HG03097 (cell line): Measurements from ENCODE around the gene KCNE1.
"Not testable (repeated sequence)": the region's sequence is repeated elsewhere in the genome, so short reads cannot be mapped to it uniquely, and the experiment has no call there.

Experiments used
- ATAC-seq: cut with Tn5 transposase; IDR thresholded peaks from one replicate; pipeline ENCODE4 v1.9.1; 2021; ENCODE audit not compliant: unreplicated experiment, low FRiP score

The KCNE1 gene

DNA sequence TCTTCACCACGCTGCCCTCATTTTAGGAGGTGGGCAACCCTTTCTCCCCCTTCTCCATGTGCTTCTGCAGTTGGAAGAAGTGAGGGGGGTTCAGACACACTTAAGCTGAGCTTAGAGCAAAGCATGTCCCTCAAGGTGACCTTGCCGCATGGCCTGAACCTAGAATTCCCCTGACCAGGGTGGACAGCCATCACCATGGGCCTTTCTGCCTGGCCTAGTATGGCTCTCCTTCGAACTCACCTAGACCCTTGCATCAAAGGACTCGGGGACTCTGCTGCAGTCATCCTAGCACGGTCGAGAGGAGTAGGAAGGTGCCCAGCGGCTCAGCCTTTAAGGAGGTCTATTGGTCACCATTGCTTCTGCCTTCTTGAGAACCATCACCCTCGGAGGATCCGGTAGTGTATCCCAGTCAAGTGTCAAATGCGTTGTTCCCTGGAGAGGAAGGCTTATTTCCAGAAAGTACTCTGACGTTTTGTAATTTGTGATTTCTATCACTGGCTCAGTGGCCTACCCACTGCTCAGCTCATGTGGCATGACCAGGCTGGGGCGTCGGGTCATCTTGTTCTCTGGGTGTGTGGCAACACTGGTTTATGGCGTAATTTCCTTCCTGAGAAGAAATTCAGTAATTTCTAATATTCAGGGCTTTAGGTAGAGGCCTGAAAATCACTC lies at the start of gene KCNE1:
Gene KCNE1, minus strand, starts transcription at position 424 of the 669 bp plus-strand sequence. CDS start 62,576 bp downstream, outside the sequence.
- ATAC-seq, result no peak

GRCh38 chr21:34561806-34562205 lies 49.8 kb upstream of the KCNE1 start:
- ATAC-seq, result no peak

DNA sequence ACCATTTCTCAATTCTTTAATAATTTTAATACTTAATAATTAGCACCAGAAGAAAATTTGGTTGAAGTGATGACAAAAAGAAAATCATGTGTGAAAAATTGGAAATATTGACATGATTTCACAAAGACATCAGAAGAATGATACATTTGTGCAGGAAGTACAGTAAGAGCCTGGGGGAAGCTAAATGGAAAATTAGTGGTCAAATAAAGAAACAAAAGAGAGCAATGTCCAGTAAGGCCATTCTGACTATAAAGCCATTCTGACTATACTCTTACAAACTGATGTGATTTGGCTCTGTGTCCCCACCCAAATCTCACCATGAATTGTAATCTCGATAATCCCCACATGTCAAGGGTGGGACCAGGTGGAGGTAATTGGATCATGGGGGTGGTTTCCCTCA lies 48.6 kb upstream of the KCNE1 start:
- ATAC-seq, result no peak

GRCh38 chr21:34560021-34560420 lies 48.0 kb upstream of the KCNE1 start:
- no peak for ATAC-seq

DNA sequence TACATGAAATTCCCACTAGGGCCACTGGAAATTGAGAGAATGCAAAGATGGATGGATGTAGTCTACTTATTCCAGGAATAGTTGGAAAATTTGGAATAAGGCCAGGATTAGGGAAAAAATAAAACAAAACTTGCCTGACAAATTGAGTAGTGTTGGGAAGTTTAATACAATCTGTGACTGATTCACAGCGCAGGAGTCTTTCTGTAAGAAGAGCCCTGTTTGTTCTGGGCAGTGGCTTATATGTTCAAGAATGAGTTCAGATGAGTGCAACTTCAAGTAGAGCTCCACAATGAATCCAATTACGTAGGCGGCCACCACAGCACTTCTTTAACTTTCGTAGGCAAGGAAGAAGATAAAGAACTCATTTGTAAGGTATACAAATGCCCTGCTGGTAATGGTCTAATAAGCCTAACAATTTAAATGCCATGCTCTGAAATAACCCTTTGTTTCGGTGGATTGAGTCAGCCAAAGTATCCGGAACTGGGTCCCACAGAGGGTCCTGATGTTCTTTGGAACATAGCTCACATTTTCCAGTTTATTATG lies 47.1 kb upstream of the KCNE1 start:
- no peak for ATAC-seq

DNA sequence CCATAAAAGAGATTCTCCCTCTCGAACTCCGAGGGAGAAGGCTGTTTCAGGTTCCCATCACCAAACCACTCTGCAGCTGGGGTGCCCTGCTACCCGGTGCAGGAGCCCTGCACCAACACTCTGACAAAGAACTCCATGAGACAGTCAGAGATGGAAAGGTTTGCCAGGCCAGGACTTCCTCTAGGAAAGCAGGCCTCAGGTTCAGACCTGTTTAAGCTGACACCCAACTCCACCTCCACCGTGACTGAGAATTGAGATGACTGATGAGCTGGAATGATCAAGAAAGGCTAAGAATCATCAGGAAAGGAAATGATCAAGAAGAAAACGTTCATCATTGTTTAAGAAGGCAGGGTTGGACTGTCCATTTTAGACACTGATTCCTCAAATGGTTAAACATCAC lies 46.2 kb upstream of the KCNE1 start:
- ATAC-seq, result no peak

- ATAC-seq, result no peak
These were observed 45.3 kb upstream of the KCNE1 start for GRCh38 chr21:34557261-34557660.

- not testable (repeated sequence) for ATAC-seq
These were observed 42.7 kb upstream of the KCNE1 start for GRCh38 chr21:34554670-34555069.

- ATAC-seq, result no peak
These were observed 42.2 kb upstream of the KCNE1 start for GRCh38 chr21:34554227-34554626.

DNA sequence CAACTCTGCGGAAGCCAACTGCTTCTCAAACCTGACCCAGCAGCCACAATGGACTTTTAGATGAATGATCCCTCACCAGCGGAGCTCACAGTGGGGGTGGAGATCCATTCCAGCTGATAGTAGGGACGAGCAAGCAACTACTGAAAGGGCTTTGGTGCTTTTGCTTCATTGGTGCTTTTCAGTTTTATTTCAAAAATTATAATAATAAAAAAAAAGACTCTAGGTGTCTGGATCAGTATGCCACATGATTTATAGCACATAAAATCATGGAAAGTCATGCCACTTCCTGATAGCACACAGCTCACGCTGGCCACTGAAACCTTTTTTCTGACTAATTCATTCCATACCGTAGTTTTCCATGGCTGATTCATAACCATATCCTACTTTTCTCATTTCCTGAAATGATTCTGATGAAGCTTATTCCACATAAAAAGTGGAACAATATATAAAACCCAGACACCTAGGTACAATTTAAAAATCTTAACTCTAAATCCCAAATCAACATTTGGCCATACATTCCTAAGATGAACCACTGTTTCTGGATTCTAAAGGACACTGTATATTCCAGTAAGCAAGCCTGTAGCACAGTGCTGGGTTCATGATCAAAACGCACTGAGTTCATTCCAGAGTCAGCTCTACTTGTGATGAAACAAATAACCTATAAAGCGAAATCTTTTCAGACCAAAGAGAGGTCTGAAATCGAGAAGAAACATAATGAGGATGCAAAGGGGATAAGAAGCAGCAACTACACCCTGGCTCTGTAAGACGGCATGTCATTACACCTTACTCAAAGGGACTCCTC lies 41.3 kb upstream of the KCNE1 start:
- ATAC-seq, result no peak

DNA sequence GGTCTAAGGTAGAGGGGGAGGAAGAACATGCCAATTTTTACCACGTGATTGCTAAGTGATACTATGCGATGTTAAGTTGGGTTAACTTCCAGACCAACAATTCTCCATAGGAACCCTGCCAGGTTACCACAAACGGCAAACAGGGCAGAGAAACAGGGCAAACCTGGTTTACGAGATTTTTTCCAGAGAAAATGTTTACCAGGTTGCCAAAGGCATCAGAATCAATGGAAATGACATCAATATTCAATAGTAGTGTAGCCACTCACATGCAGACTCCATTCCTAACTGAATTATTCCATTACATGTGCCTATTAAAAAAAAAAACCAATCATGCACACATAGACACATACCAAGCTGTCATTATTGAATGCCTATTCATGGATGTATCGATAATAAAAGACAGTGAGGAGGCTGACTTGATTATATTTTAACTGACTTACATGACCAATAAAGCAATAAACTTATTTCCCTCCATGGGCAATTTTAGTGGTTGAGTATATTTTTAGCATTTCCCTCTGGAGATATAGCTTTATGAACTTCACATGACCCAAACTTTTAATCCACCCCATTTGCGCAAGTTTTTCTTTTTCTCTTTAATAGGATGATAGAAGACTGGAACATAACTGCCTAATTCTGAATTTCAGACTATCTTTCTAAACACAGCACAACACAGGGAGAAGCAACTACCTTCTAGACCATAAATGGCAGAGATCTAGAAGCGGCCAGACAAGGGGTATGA lies 40.5 kb upstream of the KCNE1 start:
- no peak for ATAC-seq

DNA sequence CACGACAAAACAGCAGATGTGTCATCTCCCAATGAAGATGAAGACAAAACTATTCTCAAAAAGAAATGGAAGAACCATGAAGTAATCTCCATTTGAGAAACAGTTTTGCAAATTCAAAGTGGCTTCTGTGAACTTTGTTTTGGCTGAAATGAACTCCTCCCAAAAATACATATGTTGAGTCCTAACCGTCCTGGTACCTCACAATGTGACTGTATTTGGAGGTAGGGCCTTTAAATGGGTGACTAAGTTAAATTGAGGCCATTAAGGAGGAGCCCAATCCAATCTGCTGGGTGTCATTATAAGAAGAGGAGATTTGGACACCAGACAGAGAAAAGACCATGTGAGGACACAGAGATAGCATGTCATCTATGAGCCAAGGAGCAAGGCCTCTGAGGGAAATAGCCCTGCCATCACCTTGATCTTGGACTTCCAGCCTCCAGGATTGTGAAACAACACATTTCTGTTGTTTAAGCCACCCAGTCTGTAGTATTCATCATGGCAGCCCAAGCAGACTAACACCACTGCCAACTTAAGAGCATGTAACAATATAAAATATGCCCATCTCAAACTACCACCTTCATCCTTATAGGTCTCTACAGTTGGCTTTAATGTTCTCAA lies 38.3 kb upstream of the KCNE1 start:
- no peak for ATAC-seq

- no peak for ATAC-seq
These were observed 36.9 kb upstream of the KCNE1 start for GRCh38 chr21:34548781-34549376.

GRCh38 chr21:34546542-34546941 lies 34.5 kb upstream of the KCNE1 start:
- ATAC-seq, result no peak

- ATAC-seq, result peak; percentile 62
These were observed 33.3 kb upstream of the KCNE1 start for GRCh38 chr21:34545079-34545884.

DNA sequence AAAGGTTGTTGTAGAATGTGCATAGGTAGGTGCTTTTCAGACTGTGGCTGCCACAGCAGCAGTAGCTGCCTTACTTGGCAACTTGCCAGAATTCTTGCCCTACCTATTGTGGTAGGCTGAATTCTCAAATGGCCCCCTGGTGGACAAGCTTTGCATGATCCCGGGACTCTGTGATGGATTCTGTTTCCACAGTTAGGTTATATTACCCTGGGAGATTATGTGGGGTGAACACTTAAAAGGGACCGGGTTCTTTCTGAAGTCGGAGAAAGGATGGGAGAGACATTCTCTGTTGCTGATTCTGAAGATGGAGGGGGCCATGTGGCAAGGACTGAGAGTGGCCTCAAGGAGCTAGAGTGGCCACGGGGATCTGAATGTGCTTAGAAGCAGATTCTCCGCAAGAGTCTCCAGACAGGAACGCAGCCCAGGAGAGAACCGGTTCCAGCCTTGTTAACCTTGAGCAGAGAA lies 32.1 kb upstream of the KCNE1 start:
- ATAC-seq, result no peak

DNA sequence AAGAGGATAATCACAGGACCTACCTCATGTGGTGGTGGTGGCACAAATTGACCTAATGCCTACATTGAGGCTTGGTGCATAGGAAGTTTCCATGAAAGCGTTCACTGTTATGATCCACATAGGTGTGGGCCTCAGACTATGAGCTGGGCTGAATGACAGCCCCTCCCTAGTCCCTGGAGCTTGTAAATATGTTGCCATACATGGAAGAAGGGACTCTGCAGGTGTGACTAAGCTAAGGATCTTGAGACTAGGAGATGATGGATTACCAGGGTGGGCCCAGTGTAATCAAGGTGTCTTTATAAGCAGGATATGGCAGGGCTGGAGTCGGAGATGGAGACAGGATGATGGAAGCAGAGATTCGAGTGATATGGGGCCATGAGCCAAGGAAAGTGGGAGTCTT lies 31.0 kb upstream of the KCNE1 start:
- ATAC-seq, result no peak

- ATAC-seq, result no peak
These were observed 28.2 kb upstream of the KCNE1 start for GRCh38 chr21:34540206-34540605.

- ATAC-seq, result no peak
These were observed 25.8 kb upstream of the KCNE1 start for GRCh38 chr21:34537838-34538237.
